IMR-90 (cell line): ENCODE measurements around the gene ATP5F1D. TPM values are rescaled to one million over a fixed set of nuclear protein-coding genes. Genes with fewer than 3 reads are reported as not detected.
A peak's percentile ranks its signal among the peaks of the same experiment; 100 is the strongest.

ENCODE experiments used
- ATAC-seq: fragments of 200-7000 bp; cut with Tn5 transposase; 2 replicates; pipeline ENCODE4 v1.9.1; 2020; ENCODE audit warnings: low read depth, mild to moderate bottlenecking, moderate library complexity
- BruUV-seq: library from RNA; stranded (reverse); fragments of 400-500 nt; replicated peaks from 2 replicates; lab custom pipeline; 2021; lab: Mats Ljungman, UMichigan
- CTCF ChIA-PET: fragments of 300-600 bp; formaldehyde crosslinking; extraction: SDS; loops from one replicate; lab custom pipeline; 2021; ENCODE audit warnings: antibody characterized with exemption; lab: Yijun Ruan, JAX
- POLR2A ChIA-PET: fragments of 300-600 bp; sonication (Branson Sonifier 250); formaldehyde crosslinking; loops from one replicate; lab custom pipeline; 2022; ENCODE audit warnings: antibody characterized with exemption; ENCODE audit not compliant: unreplicated experiment; lab: Charles Lee
- DNase-seq: peaks from one replicate; pipeline ENCODE4 v3.0.0; 2013
- H2AFZ ChIP-seq: replicated peaks from 2 replicates; pipeline ENCODE3; 2013; ENCODE audit warnings: low read length, mild to moderate bottlenecking; ENCODE audit not compliant: poor library complexity
- H2AK5ac ChIP-seq: 2 replicates; pipeline ENCODE4 v1.6.1; 2013; ENCODE audit warnings: low read depth, low read length, inconsistent platforms
- H2AK9ac ChIP-seq: replicated peaks from 2 replicates; pipeline ENCODE3; 2013; ENCODE audit warnings: mild to moderate bottlenecking, low read depth, low read length, moderate library complexity; ENCODE audit not compliant: poor library complexity
- H2BK120ac ChIP-seq: 2 replicates; pipeline ENCODE4 v1.6.1; 2013; ENCODE audit warnings: low read depth, low read length, inconsistent platforms
- H2BK15ac ChIP-seq: 3 replicates; pipeline ENCODE4 v1.6.1; 2013; ENCODE audit warnings: low read depth, low read length, inconsistent platforms
- H2BK20ac ChIP-seq: 2 replicates; pipeline ENCODE4 v1.6.1; 2013; ENCODE audit warnings: low read depth, mild to moderate bottlenecking, inconsistent platforms, low read length, moderate library complexity
- H2BK5ac ChIP-seq: 2 replicates; pipeline ENCODE4 v1.6.1; 2013; ENCODE audit warnings: mild to moderate bottlenecking, low read depth, low read length, inconsistent platforms; ENCODE audit not compliant: poor library complexity, severe bottlenecking
- H3K14ac ChIP-seq: replicated peaks from 2 replicates; pipeline ENCODE4 v1.6.1; 2013; ENCODE audit warnings: low read depth, low read length, inconsistent platforms
- H3K18ac ChIP-seq: 2 replicates; pipeline ENCODE4 v1.6.1; 2013; ENCODE audit warnings: low read depth, low read length, control low read depth
- H3K23ac ChIP-seq: 2 replicates; pipeline ENCODE4 v1.6.1; 2013; ENCODE audit warnings: low read depth, low read length, inconsistent platforms
- H3K27ac ChIP-seq: 2 replicates; pipeline ENCODE4 v1.5.1; 2013; ENCODE audit warnings: mild to moderate bottlenecking, control low read depth, low read length; ENCODE audit not compliant: insufficient read depth
- H3K27me3 ChIP-seq: 2 replicates; pipeline ENCODE4 v1.6.1; 2013; ENCODE audit warnings: low read length; ENCODE audit not compliant: control insufficient read depth, insufficient read depth
- H3K36me3 ChIP-seq: 2 replicates; pipeline ENCODE4 v1.6.1; 2013; ENCODE audit warnings: low read length, mixed read lengths; ENCODE audit not compliant: control insufficient read depth, insufficient read depth
- H3K4ac ChIP-seq: 2 replicates; pipeline ENCODE4 v1.6.1; 2013; ENCODE audit warnings: low read depth, low read length, inconsistent platforms
- H3K4me1 ChIP-seq: 2 replicates; pipeline ENCODE4 v1.6.1; 2013; ENCODE audit warnings: low read length, mixed read lengths; ENCODE audit not compliant: control insufficient read depth, insufficient read depth
- H3K4me2 ChIP-seq: 2 replicates; pipeline ENCODE4 v1.6.1; 2013; ENCODE audit warnings: low read depth, mild to moderate bottlenecking, control low read depth, low read length, moderate library complexity
- H3K4me3 ChIP-seq: 2 replicates; pipeline ENCODE4 v1.5.1; 2013; ENCODE audit warnings: low read depth, mild to moderate bottlenecking, control low read depth, low read length, moderate library complexity; ENCODE audit not compliant: insufficient read depth
- H3K56ac ChIP-seq: 2 replicates; pipeline ENCODE4 v1.6.1; 2013; ENCODE audit warnings: low read length, inconsistent platforms; ENCODE audit not compliant: insufficient read depth; ENCODE audit errors: extremely low read depth
- H3K79me1 ChIP-seq, 2 experiments: 2 replicates each; pipeline ENCODE4 v1.6.1; 2013; ENCODE audit warnings: low read length in 2 of 2, inconsistent platforms in 1 of 2, low read depth in 1 of 2
- H3K9ac ChIP-seq: 2 replicates; pipeline ENCODE4 v1.6.1; 2013; ENCODE audit warnings: low read depth, low read length, control low read depth
- H3K9me1 ChIP-seq: 2 replicates; pipeline ENCODE4 v1.6.1; 2013; ENCODE audit warnings: low read length, inconsistent platforms; ENCODE audit not compliant: insufficient read depth
- H3K9me3 ChIP-seq: 2 replicates; pipeline ENCODE4 v1.6.1; 2013; ENCODE audit warnings: low read length; ENCODE audit not compliant: control insufficient read depth, insufficient read depth
- H4K20me1 ChIP-seq: 2 replicates; pipeline ENCODE4 v1.6.1; 2013; ENCODE audit warnings: low read length, inconsistent platforms; ENCODE audit not compliant: insufficient read depth
- H4K5ac ChIP-seq: 2 replicates; pipeline ENCODE4 v1.6.1; 2013; ENCODE audit warnings: mild to moderate bottlenecking, low read depth, low read length, control low read depth
- H4K8ac ChIP-seq, 2 experiments: 2 replicates each; pipeline ENCODE4 v1.6.1; 2013; ENCODE audit warnings: low read depth in 2 of 2, low read length in 2 of 2, control low read depth in 1 of 2, inconsistent platforms in 1 of 2
- H4K91ac ChIP-seq: 2 replicates; pipeline ENCODE4 v1.6.1; 2013; ENCODE audit warnings: low read depth, low read length, inconsistent platforms; ENCODE audit not compliant: insufficient read depth
- BHLHE40 ChIP-seq: fragments of 150-350 bp; IDR thresholded peaks from 2 replicates; pipeline ENCODE4 v1.6.1; 2016; ENCODE audit warnings: mild to moderate bottlenecking, low read depth, low read length
- CEBPB ChIP-seq: IDR thresholded peaks from 2 replicates; pipeline ENCODE4 v1.6.1; 2012; ENCODE audit warnings: low read depth, low read length, improper control_type of control experiment
- CHD1 ChIP-seq: IDR thresholded peaks from 2 replicates; pipeline ENCODE4 v1.6.1; 2012; ENCODE audit warnings: low read depth, low read length, improper control_type of control experiment
- FOS ChIP-seq: fragments of 150-350 bp; IDR thresholded peaks from 2 replicates; pipeline ENCODE4 v1.6.1; 2016; ENCODE audit warnings: low read depth, low read length
- MAFK ChIP-seq: IDR thresholded peaks from 2 replicates; pipeline ENCODE4 v1.6.1; 2012; ENCODE audit warnings: low read depth, low read length, improper control_type of control experiment
- MAZ ChIP-seq: IDR thresholded peaks from 2 replicates; pipeline ENCODE4 v1.6.1; 2012; ENCODE audit warnings: low read depth, mild to moderate bottlenecking, low read length, improper control_type of control experiment, moderate library complexity, borderline replicate concordance
- MXI1 ChIP-seq: IDR thresholded peaks from 2 replicates; pipeline ENCODE4 v1.6.1; 2012; ENCODE audit warnings: low read depth, mild to moderate bottlenecking, low read length, moderate library complexity, borderline replicate concordance
- NFE2L2 ChIP-seq: fragments of 150-350 bp; IDR thresholded peaks from 2 replicates; pipeline ENCODE4 v1.6.1; 2016; ENCODE audit warnings: low read depth, mild to moderate bottlenecking, low read length
- POLR2A ChIP-seq: IDR thresholded peaks from 2 replicates; pipeline ENCODE4 v1.6.1; 2012; ENCODE audit warnings: mild to moderate bottlenecking, low read depth, low read length
- RAD21 ChIP-seq: IDR thresholded peaks from 2 replicates; pipeline ENCODE4 v1.6.1; 2012; ENCODE audit warnings: low read length, improper control_type of control experiment
- RCOR1 ChIP-seq: IDR thresholded peaks from 2 replicates; pipeline ENCODE4 v1.6.1; 2012; ENCODE audit warnings: mild to moderate bottlenecking, low read length, improper control_type of control experiment; ENCODE audit not compliant: insufficient replicate concordance
- RFX5 ChIP-seq: IDR thresholded peaks from 2 replicates; pipeline ENCODE4 v1.8.0; 2012; ENCODE audit warnings: low read depth, mild to moderate bottlenecking, low read length, moderate library complexity
- SMC3 ChIP-seq: fragments of 150-350 bp; IDR thresholded peaks from 2 replicates; pipeline ENCODE4 v1.6.1; 2016; ENCODE audit warnings: low read depth, mild to moderate bottlenecking, antibody characterized with exemption, low read length, moderate library complexity
- USF2 ChIP-seq: fragments of 150-350 bp; IDR thresholded peaks from 2 replicates; pipeline ENCODE4 v1.6.1; 2017; ENCODE audit warnings: mild to moderate bottlenecking, antibody characterized with exemption, low read length, low read depth
- WGBS, 2 experiments: methylation state at CpG; one replicate each; pipeline versions ENCODE4 v1.1.5 to v1.1.7; 2013; ENCODE audit warnings: missing lambda C conversion rate in 2 of 2; ENCODE audit not compliant: insufficient read length in 1 of 2; ENCODE audit errors: extremely low coverage in 2 of 2; 5-methylcytosine and 5-hydroxymethylcytosine counted together
- dilution Hi-C: fragments of 300-500 bp; cut with HindIII; formaldehyde crosslinking; loops from one replicate; pipeline ENCODE4 v1.14.3; 2018; ENCODE audit warnings: low sequenced_read_pairs; ENCODE audit not compliant: unreplicated experiment
- in situ Hi-C: fragments of 300-500 bp; cut with MboI; formaldehyde crosslinking; loops from 3 replicates; pipeline ENCODE4 v1.14.3; 2019; ENCODE audit warnings: low sequenced_read_pairs, inconsistent platforms, mixed read lengths
- intact Hi-C: fragments of 100-400 bp; cut with micrococcal nuclease; formaldehyde crosslinking; loops from 2 replicates; pipeline ENCODE4 v1.10.0; 2022
- polyA plus RNA-seq, 3 experiments: library from polyadenylated mRNA; depleted of rRNA; stranded (reverse); fragments of >200 nt; gene quantifications; 2 replicates each; pipeline ENCODE4 v1.2.3, GENCODE V29; 2012; ENCODE audit warnings: low replicate concordance in 1 of 3
- total RNA-seq: library from RNA; depleted of rRNA; stranded (reverse); fragments of >200 nt; gene quantifications from 2 replicates; pipeline ENCODE4 v1.2.3, GENCODE V29; 2012
- TF ChIP-seq, protein P1 (sequence below): conservative IDR thresholded peaks from 2 replicates; pipeline ENCODE4 v1.5.1; 2012; ENCODE audit warnings: mild to moderate bottlenecking, low read depth, low read length, improper control_type of control experiment

ATP5F1D gene
- total and polyA plus RNA-seq, 2 of the 4 experiments (the other 2 are of a cell fraction): 7.3 to 140 TPM

GRCh38 chr19:1266129-1266915, 24.8 kb downstream of the ATP5F1D start:
- no TSS peak for BruUV-seq
- CTCF ChIA-PET: interaction anchor here (0.5 to 3.5 kb wide), 7 partner anchors 11 to 621 kb away, joined by 3 to 64 read pairs (median 4); partner anchors contain the start of gene ATP5F1D
- peak; percentile 80; the same call in 1 of the 2 replicates for TF ChIP-seq CHD1
- TF ChIP-seq USF2: no peak
- TF ChIP-seq FOS: no peak
- TF ChIP-seq MAZ: peak; percentile 90
- no peak for TF ChIP-seq RCOR1
- TF ChIP-seq NFE2L2: no peak
- TF ChIP-seq, protein P1, sequence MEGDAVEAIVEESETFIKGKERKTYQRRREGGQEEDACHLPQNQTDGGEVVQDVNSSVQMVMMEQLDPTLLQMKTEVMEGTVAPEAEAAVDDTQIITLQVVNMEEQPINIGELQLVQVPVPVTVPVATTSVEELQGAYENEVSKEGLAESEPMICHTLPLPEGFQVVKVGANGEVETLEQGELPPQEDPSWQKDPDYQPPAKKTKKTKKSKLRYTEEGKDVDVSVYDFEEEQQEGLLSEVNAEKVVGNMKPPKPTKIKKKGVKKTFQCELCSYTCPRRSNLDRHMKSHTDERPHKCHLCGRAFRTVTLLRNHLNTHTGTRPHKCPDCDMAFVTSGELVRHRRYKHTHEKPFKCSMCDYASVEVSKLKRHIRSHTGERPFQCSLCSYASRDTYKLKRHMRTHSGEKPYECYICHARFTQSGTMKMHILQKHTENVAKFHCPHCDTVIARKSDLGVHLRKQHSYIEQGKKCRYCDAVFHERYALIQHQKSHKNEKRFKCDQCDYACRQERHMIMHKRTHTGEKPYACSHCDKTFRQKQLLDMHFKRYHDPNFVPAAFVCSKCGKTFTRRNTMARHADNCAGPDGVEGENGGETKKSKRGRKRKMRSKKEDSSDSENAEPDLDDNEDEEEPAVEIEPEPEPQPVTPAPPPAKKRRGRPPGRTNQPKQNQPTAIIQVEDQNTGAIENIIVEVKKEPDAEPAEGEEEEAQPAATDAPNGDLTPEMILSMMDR: no peak
- peak; percentile 16; the same call in 1 of the 2 replicates for TF ChIP-seq MXI1
- no peak for TF ChIP-seq CEBPB
- no peak for TF ChIP-seq RAD21
- no peak for TF ChIP-seq BHLHE40
- no peak for TF ChIP-seq MAFK
- no peak for TF ChIP-seq SMC3
- TF ChIP-seq RFX5: no peak
- TF ChIP-seq POLR2A: peak; percentile 14; the same call in 1 of the 2 replicates

More at GRCh38 chr19:1266129-1266915, 24.8 kb downstream of the ATP5F1D start:
- WGBS, 2 experiments: 2% methylated on average over 33 of the region's 84 CpGs; no CpG with 5 or more reads in 1 of the 2 experiments
- peak overlapping the region; percentile 93 for H3K23ac ChIP-seq
- H2BK20ac ChIP-seq: peak overlapping the region; percentile 92
- peak overlapping the region; percentile 89 to 96 for H4K8ac ChIP-seq
- H3K4me2 ChIP-seq: peak overlapping the region; percentile 87
- H3K79me1 ChIP-seq: peaks cover 5 to 66% of the 10 kb centered on the region in 2 experiments; a peak in 3 of 4 replicates
- peaks cover 11% of the 10 kb centered on the region for H3K9me1 ChIP-seq
- peak overlapping the region; percentile 79 for H4K5ac ChIP-seq
- H3K36me3 ChIP-seq: peaks cover 6% of the 10 kb centered on the region
- H2AK5ac ChIP-seq: peak overlapping the region; percentile 99
- H3K18ac ChIP-seq: peak overlapping the region; percentile 83
- H3K9ac ChIP-seq: peak overlapping the region; percentile 63
- peak overlapping the region; percentile 99 for H2BK5ac ChIP-seq
- peak overlapping the region; percentile 90; the same call in 1 of the 3 replicates for H2BK15ac ChIP-seq
- intact Hi-C loops: loop anchor here (1.0 to 2.0 kb wide), 4 partner anchors 13 to 46 kb away; partner anchors contain the start of gene MIDN
- POLR2A ChIA-PET: interaction anchor here (0.6 to 1.8 kb wide), 8 partner anchors 9 to 175 kb away, joined by 3 to 24 read pairs (median 6); partner anchors contain the start of gene FAM174C
- H2BK120ac ChIP-seq: peak overlapping the region; percentile 81
- peak overlapping the region; percentile 61 for H3K4me3 ChIP-seq
- peak overlapping the region; percentile 93 for H3K14ac ChIP-seq
- peaks cover 33% of the 10 kb centered on the region for H4K20me1 ChIP-seq
- peak; percentile 78 for DNase-seq
- H2AFZ ChIP-seq: peak overlapping the region; percentile 90
- no peaks in the 10 kb centered on the region for H3K9me3 ChIP-seq
- dilution Hi-C loops: no loop called here
- H2AK9ac ChIP-seq: peak overlapping the region; percentile 98
- peaks cover 55% of the 10 kb centered on the region for H3K4me1 ChIP-seq
- H3K27ac ChIP-seq: peak overlapping the region; percentile 93
- H4K91ac ChIP-seq: peak overlapping the region; percentile 98
- H3K56ac ChIP-seq: peak overlapping the region; percentile 86
- H3K27me3 ChIP-seq: no peaks in the 10 kb centered on the region
- H3K4ac ChIP-seq: peak overlapping the region; percentile 99
- peak; percentile 49 for ATAC-seq
- in situ Hi-C loops: no loop called here
